ENCODE measurements around the gene GNGT1.
"Not testable (repeated sequence)": the region's sequence is repeated elsewhere in the genome, so short reads cannot be mapped to it uniquely, and the experiment has no call there.

GNGT1 gene

DNA sequence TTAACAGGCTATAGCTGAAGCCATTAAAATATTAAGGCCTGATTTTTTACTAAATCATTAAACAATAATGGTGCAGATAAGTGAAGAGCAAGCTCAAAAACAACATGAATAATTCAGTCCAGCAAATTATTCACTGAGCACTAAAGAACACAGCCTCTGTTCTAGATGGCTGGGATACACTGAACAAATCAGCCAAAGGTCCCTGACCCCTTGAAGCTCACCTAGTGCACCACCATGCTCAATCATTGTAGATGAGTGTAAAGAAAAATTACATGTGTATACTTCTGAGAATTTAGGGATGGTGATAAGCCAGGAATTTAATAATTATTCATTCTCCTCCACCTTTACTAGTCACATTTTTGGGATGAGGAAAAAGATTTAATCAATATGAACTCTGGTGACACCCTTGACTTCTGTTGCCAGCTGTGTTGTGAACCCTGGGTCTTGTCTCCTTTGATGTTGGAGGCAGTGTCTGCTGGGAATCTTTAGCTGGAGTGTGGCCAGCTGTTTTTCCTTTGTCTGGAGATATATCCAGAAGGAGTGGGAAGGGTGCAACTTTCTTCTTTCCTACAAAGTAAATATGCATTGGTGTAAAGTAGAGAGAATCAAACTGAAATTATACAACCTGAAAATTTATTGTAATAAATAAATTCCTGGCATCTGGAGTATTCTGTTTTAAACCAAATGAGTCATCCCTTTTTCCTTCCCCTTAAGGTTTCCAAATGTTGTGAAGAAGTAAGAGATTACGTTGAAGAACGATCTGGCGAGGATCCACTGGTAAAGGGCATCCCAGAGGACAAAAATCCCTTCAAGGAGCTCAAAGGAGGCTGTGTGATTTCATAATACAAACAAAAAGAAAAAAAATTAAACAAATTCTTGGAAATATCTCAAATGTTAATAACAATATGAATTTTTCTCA is 4.0 kb downstream of the GNGT1 start:
- DNase-seq (ENCODE audit: low read depth) = no peak

DNA sequence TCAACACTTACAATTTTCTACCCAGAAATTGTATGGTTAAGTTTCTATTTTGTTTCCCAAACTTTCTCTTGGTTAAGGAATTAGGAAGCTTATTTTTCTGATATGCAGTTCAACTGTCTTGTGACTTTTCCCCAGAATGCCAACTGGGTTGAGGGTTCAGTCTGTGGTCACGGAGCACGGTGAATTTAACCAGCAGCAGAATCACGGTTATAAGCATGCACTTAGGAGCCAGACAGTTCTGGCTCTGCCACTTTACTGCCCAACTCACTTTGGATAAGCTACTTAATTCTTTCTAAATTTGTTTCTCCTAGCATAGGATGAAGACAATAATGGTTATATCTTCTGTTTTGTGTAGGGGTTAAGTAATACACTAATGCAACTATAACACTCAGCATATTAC is 4.9 kb downstream of the GNGT1 start:
- DNase-seq (ENCODE audit: low read depth) = not testable (repeated sequence)

DNA sequence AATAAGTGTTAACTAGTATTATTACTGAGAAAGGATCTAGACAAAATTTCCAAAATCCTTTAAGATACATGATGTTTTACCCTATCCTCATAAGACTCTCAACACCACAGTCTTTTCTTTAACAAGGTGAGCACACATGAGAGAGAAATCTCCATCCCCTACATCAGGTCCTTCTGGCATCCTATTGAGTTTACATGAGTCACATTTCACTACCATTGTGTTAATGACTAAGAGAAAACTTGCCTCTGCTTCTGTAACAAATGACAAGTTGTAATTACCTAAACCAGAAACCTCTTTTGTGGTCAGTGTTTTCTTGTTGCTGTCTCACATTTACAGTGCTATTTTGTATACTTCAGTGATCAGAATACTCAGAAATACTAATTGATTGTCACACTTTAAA is 5.3 kb downstream of the GNGT1 start:
- DNase-seq (ENCODE audit: low read depth) = not testable (repeated sequence)

DNA sequence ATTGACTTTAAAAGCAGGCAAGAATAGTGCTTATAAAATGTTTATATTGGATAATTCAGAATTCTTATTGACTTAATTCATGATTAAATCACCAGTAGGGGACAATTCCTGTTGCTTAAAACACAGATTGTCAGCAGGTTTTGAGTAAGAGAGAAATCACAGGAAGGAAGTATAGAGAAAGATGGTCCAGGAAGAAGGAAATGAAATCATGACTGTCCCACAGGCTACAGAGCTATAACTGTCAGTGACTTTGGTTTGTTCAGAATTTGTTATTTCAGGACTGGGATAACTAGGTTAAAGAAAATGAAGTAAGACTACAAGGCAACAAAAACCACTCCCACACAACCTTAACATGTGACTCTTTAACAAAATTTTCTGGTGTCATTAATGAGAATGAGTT is 6.8 kb downstream of the GNGT1 start:
- DNase-seq (ENCODE audit: low read depth) = no peak

DNA sequence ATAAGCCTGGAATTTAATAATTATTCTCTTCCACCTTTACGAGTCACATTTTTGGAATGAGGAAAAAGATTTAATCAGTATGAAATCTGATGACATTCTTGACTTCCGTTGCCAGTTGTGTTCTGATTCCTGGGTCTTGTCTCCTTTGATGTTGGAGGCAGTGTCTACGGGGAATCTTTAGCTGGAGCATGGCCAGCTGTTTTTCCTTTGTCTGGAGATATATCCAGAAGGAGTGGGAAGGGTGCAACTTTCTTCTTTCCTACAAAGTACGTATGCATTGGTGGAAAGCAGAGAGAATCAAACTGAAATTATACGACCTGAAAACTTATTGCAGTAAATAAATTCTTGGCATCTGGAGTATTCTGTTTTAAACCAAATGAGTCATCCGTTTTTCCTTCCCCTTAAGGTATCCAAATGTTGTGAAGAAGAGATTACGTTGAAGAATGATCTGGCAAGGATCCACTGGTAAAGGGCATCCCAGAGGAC is 8.3 kb downstream of the GNGT1 start:
- no peak for DNase-seq (ENCODE audit: low read depth)

DNA sequence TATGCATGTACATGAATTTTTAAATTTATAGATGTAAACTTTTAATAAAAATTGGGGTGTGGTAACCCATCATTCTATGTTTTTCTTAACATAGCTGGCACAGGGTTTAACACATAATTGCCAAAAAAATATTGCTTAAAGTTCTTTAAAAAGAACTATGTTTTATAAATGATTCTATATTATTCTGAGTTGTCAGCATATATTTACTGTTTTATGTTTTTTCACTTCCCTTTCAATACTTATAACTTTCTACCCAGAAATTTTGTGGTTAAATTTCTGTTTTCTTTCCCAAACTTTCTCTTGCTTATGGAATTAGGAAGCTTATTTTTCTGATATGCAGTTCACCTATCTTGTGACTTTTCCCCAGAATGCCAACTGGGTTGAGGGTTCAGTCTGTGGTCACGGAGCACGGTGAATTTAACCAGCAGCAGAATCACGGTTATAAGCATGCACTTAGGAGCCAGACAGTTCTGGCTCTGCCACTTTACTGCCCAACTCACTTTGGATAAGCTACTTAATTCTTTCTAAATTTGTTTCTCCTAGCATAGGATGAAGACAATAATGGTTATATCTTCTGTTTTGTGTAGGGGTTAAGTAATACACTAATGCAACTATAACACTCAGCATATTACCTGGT is 9.0 kb downstream of the GNGT1 start:
- DNase-seq (ENCODE audit: low read depth) = not testable (repeated sequence)

DNA sequence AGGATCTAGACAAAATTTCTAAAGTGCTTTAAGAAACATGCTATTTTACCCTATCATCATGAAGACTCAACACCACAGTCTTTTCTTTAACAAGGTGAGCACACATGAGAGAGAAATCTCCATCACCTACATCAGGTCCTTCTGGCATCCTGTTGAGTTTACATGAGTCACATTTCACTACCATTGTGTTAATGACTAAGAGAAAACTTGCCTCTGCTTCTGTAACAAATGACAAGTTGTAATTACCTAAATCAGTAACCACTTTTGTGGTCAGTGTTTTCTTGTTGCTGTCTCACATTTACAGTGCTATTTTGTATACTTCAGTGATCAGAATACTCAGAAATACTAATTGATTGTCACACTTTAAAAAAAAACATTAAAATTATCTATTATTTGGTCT is 9.5 kb downstream of the GNGT1 start:
- not testable (repeated sequence) for DNase-seq (ENCODE audit: low read depth)

DNA sequence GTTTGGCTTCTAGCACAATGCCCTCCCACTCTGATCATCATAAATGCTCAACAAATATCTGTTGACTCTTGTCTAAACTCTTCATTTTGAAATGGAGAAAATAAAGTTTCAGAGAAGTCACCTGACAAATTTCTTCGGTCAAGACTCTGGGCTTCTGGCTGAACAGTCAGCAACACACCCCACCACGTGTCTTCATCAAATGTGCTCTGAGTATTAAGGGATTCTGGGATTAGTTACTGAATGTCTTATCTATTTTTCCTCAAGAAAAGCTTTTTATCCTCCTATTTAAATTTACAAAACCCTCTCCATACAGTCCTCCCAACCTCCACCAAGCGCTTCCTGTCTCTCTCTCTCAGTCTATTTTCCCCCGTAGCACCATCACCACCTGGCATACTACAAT is 9.9 kb downstream of the GNGT1 start:
- not testable (repeated sequence) for DNase-seq (ENCODE audit: low read depth)

DNA sequence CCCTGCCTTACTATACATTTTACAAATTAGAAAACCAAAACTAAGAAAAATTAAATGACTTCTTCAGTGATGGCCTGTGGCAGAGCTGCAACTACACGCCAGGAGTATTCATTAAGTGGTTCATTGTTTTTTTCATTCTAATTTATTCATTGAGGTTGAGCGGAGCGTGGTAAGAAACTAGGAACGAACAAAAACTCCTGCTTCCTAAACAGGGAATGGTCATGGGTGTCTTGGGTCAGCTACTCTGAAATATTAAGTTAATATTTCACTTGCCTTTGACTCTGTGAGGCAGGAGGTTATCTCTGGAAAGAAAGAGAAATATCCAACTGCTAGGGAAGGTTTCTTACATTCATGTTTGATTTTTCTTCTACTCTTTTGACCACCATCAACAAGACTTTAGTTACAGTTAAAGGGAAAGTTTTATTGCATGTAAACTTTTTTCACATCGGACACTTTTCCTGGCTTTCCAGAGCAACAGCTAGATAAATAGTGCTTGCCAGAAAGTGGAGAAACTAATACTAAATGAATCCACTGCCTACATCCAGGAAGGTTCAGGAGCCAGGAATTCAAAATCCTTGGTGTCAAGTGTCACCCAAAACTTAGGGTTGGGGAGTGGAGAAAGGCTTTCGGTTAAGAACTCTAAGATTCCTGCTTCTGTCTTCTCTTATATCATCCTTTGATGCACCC is 14.3 kb downstream of the GNGT1 start:
- DNase-seq (ENCODE audit: low read depth) = no peak

DNA sequence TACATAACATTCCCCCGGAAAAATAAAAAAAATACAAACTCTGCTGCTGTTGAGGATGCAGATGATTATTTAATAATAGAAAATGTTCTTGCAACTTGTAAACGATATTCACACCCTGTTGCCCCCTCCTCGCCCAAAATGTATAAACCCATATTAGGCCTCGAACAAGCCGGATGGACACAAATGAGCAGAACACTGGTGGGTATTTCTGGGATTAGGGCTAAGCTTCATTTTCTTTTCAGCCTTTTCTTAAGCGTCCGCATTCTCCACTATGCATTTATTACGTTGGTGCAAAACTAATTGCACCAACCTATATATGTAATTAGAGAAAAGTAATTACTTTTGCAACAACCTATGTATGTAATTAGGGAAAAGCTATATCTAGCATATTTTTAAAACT is 14.8 kb downstream of the GNGT1 start:
- DNase-seq (ENCODE audit: low read depth) = no peak

DNA sequence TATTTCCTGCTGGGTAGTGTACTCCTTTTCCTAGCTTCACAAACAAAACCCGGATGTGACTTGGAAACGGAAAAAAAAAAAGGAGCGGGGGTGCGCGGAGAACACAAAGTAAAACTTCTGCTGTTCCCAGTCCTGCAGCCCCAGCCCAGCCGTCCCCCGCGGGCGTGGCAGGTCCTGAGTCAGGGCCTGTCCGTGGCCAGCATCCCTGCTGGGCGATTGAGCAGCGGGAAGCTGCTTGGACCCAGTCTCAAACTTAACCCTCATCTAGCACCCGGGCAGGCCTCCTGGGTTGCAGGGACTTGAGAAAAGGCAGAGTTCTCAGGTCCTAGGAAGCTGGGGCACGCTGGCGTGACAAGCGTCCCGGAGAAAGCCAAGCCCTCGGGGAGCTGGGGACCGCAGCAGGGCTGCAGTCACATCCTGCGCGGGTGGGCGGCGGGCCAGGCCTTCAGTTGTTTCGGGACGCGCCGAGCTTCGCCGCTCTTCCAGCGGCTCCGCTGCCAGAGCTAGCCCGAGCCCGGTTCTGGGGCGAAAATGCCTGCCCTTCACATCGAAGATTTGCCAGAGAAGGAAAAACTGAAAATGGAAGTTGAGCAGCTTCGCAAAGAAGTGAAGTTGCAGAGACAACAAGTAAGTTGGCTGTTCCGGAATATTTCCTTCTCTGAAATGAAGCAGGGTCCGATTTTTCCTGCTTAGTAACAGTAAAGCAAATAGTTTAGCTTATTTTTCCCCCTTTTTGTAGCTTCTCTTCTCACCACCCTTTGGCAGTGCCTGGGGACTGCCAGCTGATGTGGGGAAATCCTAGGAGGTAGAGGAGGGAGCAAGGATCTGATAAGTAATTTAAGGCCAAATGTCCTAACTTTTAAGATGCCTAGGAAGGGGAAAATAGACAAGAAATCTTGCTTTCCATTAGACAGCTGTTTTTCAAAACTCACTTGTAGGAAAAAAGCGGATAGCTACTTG is 15.5 kb downstream of the GNGT1 start, which contains the start of gene GNG11:
Gene GNG11 (plus strand): TSS at position 129 of the 960 bp plus-strand sequence. CDS start 403 bp downstream, at position 532.
- peak; percentile 5 for DNase-seq (ENCODE audit: low read depth)

DNA sequence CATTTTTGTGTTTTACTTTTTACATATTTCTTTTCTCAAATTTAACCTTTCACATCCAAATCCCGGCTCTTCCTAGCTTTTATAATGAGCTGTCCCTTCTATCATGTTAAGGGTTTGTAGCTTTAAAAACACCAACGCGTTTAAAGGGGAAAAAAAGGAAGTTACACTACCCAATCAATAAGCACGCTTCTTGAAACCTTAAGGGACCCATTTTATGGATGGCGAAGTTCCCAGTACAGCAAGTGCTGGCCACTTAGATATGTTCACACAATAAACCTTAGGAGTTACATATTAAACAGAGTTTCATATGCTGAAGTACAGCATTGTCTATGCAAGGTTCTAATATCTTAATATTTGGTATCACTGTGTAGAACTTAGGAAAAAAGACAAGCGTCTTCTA is 16.9 kb downstream of the GNGT1 start:
- no peak for DNase-seq (ENCODE audit: low read depth)

DNA sequence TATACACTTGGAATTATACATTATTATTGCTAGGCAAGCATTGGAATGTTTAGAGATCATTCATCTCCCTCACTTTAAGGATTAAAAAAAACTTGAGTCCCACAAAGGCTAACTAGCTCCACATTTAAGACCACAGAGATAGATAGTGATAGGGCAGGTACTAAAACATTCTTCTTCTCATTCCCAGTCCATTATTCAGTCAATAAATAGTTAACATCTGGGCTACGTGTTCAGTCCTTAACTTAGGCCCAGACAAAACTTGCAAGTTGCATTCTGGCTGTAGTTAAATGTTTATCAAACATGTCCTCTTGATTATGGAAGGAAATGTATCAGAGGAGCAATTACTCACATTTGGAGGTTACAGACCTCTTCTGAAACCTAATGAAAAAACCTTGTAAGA is 17.6 kb downstream of the GNGT1 start:
- no peak for DNase-seq (ENCODE audit: low read depth)

DNA sequence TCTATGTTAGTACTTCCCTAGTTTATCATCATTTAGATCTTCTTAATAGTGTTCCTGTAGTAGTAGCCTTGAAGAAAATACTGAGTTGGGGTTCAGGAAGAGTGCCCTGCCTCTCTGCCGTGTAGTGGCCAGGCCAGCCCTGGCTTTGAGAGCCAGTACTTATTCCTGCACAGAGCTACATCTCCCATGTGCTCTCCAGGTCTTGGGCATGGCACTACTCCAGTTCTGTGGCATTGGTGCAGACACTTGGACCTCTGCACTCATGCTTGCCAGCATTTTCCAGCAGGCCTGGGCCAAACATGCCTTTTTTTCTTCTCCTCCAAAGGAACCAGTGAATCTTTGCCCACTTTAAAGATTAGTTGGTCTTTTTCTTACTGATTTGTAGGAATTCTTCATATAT is 20.4 kb downstream of the GNGT1 start:
- DNase-seq (ENCODE audit: low read depth) = no peak

DNA sequence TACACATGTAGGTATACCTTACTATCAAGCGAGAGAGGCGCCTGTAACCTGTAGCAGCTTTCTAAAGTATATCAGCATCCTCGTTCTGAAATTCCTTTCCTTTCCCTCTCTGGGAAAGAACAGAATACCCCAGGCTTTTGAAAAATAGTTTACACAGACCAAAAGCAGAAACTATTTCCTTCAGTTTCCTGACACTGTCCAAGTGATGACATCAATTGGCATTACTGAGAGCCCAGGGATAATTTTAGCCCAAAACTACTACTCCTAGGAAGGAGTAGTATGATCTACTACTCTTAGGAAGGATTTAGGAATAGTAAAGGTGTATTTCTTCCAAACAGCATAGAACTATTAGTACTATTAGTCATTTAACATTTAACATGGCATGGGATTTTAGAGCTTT is 21.2 kb downstream of the GNGT1 start:
- DNase-seq (ENCODE audit: low read depth) = no peak

DNA sequence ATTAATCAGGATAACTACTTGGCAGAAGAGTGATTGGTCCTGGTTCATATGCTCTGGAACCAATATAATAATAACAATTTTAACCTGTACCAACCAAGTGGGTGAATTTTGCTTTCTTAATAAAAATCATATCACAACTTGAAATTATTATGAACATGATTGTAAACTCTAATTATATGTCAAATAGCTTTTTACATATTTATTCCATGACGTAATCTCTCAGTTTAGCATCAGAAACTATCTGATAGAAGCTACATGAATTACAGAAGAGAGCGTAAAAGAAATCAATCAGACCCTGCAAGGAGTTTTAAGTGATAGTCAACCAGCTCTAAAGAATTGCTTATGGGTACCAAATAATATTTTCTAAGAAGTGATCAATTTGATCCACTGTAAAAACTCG is 25.3 kb downstream of the GNGT1 start:
- DNase-seq (ENCODE audit: low read depth) = no peak

DNA sequence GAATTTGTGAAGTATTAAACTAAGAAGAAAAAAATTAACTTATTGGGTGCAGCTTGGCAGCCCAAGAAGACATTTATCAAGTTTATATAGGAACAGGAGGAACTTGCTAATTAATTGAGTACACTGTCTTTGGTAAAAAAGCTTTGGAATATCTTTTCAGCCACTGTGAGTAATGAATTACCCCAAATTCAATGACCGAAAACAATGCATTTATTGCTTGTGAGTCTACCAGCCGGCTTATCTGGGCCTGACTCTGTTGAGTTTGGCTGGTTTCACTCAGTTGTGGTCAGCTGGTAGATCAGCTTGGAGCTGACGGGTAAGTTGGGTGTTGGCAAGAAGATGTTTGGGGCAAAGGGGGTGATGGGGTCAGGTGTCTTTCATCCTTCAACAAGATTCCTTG is 26.8 kb downstream of the GNGT1 start:
- no peak for DNase-seq (ENCODE audit: low read depth)

DNA sequence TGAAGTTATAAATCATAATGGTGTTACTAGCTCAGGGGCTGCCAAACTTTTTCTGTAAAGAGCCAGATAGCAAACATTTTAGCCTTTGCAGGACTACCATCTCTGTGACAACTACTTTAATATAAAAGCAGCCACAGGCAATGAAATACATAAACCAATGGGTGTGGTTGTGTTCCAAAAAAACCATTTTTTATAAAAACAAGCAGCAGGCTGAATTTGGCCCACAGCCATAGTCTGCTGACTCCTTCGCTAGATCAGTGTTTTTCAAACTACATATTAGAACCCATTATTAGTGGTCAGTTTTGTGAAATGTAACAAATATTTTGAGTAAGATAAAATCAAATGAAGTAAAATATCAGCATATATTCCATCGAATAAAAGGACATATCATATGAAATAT is 28.7 kb downstream of the GNGT1 start:
- DNase-seq (ENCODE audit: low read depth) = no peak

DNA sequence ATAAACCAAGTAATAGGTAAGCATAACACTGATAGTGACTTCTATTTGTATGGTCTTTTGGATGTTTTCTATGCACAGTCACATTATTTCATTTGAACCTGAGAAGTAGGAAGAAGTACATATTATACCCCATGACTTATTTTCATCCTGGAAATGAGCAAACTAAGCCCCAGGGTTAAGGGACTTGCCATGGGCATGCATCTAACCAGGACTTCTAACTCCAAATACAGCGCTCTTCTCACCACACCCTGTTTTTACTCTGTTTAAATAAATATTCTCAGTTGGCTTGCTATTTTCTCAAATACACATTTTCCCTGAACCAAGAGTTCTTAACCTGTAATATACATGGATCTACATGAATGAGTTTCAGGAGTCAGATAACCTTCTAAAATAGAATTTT is 31.5 kb downstream of the GNGT1 start:
- DNase-seq (ENCODE audit: low read depth) = no peak

DNA sequence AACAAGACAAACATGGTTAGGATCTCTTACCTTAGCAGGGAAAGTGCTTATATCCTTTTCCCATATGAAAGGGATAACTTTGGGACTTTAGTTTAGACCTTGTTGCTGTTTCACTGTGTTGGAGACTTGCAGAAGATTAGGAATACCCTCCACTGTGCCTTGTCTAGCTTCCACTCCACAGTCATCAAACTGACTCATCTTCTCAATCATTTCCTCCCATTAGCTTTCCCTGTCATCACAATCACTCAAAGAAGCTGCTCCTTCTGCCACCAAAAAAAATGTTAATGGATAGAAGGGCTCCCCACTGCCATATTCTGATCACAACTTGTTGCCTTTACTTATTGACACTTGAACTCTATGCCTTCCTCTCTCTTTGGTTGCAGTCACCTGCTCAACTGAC is 31.9 kb downstream of the GNGT1 start:
- DNase-seq (ENCODE audit: low read depth) = no peak

DNA sequence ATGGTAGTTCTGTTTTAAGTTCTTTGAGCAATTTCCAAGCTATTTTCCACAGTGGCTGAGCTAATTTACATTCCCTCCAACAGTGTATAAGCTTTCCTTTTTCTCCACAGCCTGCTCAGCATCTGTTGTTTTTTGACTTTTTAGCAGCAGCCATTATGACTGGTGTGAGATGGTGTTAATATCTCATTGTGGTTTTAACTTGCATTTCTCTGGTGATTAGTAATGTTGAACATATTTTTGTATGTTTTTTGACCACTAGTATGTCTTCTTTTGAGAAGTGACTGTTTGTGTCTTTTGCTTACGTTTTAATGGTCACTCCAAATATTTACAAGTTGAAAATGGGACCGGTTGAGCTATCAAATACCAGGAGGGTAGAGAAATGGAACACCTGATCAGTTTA is 35.6 kb downstream of the GNGT1 start:
- no peak for DNase-seq (ENCODE audit: low read depth)

Measured in stimulated activated CD8-positive, alpha-beta memory T cell treated with anti-CD3 and anti-CD28 coated beads, Interleukin-7, amount 100 ng/mL, for 24 hours (primary cell).